ENCODE results near the gene ARL6. TPM values are rescaled to one million over a fixed set of nuclear protein-coding genes. Genes with fewer than 3 reads are reported as not detected.

ARL6 gene
- total and polyA plus RNA-seq, 9 of the 15 experiments (the other 6 are each of a cell fraction or from before 2014, with no cell fraction given): 0.91 to 2.9 (median 2.3) TPM

DNA sequence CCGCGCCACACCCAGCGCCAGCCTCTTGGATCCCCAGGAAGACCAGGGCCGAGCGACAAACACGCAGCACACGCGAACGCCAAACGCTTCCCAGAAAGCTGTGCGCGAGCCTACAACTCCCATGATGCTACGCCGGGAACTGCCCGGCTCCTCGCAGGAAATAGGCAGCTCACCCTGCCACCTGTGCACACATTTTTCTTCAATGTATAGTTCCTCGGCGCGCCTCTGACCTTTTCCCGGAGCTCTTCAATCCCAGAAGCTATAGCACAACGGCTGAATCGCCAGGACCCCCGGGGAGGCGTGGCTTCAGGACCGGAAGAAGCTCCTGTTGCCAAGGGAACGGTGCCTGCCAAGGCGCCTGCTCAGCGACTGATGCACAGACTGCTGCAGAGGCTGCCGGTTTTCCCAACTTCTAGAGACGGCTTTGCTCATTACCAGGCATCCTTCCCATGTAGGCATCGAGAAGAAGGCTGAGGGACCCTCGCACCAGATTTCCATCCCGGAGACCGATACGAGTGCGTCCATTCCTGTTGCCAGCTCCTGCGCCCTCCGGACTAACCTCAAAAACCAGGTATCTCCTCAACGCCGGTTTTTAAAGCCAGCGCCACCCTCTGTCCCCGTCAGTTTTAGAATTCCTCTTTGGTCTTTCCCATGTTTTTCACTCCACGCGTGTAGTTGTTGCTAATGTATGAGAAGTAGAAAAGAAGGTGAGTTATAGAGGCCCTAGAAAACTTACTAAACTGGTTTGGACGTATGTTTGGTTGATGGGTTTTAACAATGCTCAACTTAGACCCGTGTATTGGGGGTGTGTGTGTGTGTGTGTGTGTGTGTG lies at the start of gene ARL6 (continued):
- TF ChIP-seq NCOA2 (IDR thresholded peaks at IDR 0.05; ENCODE audit: partially characterized antibody in 2 of 2) (no peak), ZBTB7A (IDR thresholded peaks at IDR 0.05; ENCODE audit: borderline replicate concordance, control insufficient read depth, low read depth, low read length) (no peak), MYNN (IDR thresholded peaks at IDR 0.05) (no peak), MYNN (CRISPR knock-in tag; IDR thresholded peaks at IDR 0.05) (no peak), PRMT5 (CRISPR knock-in tag; IDR thresholded peaks at IDR 0.05) (no peak), ZNF436 (CRISPR knock-in tag; IDR thresholded peaks at IDR 0.05) (no peak), EWSR1 (IDR thresholded peaks at IDR 0.05; ENCODE audit: borderline replicate concordance, low read depth, partially characterized antibody) (no peak), GABPA (tag; conservative IDR thresholded peaks at IDR 0.05; ENCODE audit: low read depth) (peak; percentile 86)
- TF ChIP-seq, protein P1, sequence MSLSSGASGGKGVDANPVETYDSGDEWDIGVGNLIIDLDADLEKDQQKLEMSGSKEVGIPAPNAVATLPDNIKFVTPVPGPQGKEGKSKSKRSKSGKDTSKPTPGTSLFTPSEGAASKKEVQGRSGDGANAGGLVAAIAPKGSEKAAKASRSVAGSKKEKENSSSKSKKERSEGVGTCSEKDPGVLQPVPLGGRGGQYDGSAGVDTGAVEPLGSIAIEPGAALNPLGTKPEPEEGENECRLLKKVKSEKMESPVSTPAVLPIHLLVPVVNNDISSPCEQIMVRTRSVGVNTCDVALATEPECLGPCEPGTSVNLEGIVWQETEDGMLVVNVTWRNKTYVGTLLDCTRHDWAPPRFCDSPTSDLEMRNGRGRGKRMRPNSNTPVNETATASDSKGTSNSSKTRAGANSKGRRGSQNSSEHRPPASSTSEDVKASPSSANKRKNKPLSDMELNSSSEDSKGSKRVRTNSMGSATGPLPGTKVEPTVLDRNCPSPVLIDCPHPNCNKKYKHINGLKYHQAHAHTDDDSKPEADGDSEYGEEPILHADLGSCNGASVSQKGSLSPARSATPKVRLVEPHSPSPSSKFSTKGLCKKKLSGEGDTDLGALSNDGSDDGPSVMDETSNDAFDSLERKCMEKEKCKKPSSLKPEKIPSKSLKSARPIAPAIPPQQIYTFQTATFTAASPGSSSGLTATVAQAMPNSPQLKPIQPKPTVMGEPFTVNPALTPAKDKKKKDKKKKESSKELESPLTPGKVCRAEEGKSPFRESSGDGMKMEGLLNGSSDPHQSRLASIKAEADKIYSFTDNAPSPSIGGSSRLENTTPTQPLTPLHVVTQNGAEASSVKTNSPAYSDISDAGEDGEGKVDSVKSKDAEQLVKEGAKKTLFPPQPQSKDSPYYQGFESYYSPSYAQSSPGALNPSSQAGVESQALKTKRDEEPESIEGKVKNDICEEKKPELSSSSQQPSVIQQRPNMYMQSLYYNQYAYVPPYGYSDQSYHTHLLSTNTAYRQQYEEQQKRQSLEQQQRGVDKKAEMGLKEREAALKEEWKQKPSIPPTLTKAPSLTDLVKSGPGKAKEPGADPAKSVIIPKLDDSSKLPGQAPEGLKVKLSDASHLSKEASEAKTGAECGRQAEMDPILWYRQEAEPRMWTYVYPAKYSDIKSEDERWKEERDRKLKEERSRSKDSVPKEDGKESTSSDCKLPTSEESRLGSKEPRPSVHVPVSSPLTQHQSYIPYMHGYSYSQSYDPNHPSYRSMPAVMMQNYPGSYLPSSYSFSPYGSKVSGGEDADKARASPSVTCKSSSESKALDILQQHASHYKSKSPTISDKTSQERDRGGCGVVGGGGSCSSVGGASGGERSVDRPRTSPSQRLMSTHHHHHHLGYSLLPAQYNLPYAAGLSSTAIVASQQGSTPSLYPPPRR (CRISPR knock-in tag; IDR thresholded peaks at IDR 0.05; ENCODE audit: borderline replicate concordance): no peak
- TF ChIP-seq, protein P2, sequence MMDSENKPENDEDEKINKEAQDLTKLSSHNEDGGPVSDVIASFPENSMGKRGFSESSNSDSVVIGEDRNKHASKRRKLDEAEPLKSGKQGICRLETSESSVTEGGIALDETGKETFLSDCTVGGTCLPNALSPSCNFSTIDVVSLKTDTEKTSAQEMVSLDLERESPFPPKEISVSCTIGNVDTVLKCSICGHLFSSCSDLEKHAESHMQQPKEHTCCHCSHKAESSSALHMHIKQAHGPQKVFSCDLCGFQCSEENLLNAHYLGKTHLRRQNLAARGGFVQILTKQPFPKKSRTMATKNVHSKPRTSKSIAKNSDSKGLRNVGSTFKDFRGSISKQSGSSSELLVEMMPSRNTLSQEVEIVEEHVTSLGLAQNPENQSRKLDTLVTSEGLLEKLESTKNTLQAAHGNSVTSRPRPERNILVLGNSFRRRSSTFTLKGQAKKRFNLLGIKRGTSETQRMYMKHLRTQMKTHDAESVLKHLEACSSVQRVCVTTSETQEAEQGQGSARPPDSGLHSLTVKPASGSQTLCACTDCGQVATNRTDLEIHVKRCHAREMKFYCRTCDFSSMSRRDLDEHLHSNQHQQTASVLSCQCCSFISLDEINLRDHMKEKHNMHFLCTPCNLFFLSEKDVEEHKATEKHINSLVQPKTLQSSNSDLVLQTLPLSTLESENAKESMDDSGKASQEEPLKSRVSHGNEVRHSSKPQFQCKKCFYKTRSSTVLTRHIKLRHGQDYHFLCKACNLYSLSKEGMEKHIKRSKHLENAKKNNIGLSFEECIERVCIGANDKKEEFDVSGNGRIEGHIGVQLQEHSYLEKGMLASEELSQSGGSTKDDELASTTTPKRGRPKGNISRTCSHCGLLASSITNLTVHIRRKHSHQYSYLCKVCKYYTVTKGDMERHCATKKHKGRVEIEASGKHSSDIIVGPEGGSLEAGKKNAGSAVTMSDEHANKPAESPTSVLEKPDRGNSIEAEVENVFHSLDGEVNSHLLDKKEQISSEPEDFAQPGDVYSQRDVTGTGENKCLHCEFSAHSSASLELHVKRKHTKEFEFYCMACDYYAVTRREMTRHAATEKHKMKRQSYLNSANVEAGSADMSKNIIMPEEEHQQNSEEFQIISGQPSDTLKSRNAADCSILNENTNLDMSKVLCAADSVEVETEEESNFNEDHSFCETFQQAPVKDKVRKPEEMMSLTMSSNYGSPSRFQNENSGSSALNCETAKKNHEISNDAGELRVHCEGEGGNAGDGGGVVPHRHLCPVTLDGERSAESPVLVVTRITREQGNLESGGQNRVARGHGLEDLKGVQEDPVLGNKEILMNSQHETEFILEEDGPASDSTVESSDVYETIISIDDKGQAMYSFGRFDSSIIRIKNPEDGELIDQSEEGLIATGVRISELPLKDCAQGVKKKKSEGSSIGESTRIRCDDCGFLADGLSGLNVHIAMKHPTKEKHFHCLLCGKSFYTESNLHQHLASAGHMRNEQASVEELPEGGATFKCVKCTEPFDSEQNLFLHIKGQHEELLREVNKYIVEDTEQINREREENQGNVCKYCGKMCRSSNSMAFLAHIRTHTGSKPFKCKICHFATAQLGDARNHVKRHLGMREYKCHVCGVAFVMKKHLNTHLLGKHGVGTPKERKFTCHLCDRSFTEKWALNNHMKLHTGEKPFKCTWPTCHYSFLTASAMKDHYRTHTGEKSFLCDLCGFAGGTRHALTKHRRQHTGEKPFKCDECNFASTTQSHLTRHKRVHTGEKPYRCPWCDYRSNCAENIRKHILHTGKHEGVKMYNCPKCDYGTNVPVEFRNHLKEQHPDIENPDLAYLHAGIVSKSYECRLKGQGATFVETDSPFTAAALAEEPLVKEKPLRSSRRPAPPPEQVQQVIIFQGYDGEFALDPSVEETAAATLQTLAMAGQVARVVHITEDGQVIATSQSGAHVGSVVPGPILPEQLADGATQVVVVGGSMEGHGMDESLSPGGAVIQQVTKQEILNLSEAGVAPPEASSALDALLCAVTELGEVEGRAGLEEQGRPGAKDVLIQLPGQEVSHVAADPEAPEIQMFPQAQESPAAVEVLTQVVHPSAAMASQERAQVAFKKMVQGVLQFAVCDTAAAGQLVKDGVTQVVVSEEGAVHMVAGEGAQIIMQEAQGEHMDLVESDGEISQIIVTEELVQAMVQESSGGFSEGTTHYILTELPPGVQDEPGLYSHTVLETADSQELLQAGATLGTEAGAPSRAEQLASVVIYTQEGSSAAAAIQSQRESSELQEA (IDR thresholded peaks at IDR 0.05; ENCODE audit: low read depth): no peak
- TF ChIP-seq, protein P3, sequence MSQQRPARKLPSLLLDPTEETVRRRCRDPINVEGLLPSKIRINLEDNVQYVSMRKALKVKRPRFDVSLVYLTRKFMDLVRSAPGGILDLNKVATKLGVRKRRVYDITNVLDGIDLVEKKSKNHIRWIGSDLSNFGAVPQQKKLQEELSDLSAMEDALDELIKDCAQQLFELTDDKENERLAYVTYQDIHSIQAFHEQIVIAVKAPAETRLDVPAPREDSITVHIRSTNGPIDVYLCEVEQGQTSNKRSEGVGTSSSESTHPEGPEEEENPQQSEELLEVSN (IDR thresholded peaks at IDR 0.05; ENCODE audit: borderline replicate concordance in 1 of 2, extremely low read depth in 1 of 2, insufficient read depth in 1 of 2, insufficient read length in 1 of 2, low read depth in 1 of 2, low read length in 1 of 2, poor library complexity in 1 of 2, severe bottlenecking in 1 of 2): peak; percentile 35 to 39
